Activated CD4-positive, alpha-beta T cell treated with anti-CD3 and anti-CD28 coated beads, Interleukin-2, amount 50 U/mL, for 4 hours (primary cell): Measurements from ENCODE around the gene C1R.

ENCODE experiments used
- DNase-seq, 2 experiments: peaks; one replicate each; pipeline ENCODE4 v3.0.0-alpha.2; 2020

Gene C1R

DNA sequence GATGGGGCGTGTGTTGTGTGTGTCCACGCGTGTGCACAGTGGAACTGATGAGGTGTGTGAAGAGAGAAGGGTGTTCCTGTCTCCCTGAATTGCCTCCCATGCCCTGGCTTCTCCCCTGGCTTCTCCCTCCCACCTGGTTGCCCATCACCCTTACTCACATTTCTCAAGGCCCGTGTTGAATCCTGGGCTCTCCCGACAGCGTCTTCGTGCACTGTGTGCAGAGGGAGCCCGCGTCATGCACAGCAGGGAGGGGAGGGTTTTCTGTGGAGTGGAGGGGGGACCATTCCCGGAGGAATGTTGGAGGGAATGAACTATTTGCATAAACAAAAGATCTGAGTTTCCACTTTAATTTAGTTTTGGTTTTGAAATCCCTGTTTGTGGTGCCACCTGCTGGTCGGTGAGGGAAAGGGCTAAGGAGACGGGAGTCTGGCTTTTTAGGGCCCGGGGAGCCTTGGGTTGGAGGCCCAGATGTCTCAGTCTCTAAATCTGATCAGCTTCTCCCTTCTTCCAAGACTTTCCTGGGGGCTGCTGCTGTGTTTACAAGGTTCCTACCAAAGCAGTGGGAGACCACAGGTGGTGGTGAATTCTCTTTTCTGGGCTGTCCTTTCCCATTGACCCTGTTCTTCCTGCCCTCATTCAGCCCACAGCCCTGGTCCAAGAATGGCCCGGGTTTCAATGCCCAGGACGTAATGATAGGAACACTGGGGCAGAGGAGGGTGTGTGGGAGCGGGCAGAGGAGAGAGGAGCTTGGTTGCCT lies at the start of gene C1R:
C1R (minus strand) TSS at position 217 of the 757 bp plus-strand sequence; CDS start at position 160, 57 bp downstream.
- DNase-seq: peak; percentile 66 to 72

DNA sequence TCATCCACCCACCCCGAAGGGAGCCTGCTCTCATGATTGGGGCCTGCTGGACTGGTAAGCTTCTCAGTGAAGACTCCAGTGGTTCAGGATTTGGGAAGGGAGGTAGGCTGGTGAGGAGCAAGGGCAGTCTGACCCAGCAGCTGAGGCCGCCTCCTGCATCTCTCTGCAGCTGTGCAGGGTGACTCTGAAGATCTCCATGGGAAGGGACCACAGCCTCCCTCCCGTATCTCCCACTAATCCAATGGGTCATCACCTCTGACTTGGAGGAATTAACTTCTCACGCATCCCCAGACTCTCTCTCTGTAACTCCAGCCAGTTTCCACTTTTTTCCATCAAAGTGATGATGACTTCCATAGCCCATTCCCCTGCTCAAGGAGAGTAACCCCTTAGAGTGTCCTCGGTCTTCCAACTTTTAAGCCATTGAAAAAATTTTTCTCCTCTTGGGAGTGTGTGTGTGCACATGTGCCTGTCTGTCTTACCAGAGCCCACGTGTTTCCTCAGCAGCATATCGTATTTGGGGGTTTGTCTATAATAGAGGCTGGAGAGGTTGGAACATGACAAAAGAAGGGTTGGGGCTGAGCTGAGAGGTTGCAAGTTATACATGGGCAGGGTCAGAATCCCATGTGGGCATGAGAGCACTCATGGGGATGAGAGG lies 49.2 kb upstream of the C1R start:
- no peak for DNase-seq

DNA sequence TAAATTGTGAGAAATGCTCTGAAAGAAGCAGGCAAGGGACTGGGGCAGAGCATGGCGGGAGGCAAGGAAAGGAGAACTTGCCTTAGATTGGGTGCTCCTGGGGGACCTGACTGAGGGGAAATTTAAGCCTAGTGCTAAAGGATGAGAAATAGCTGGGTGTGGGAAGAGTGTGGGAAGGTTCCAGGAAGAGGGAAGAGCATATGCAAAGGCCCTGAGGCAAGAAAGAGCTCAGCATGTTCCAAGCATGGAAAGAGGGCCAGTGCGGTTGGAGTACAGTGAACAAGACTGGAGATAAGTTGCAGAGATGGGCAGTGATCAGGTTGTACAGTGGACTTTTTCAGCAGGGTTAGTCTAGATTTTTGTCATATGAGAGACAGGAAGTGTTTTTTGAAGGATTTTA lies 47.0 kb upstream of the C1R start:
- no peak for DNase-seq

DNA sequence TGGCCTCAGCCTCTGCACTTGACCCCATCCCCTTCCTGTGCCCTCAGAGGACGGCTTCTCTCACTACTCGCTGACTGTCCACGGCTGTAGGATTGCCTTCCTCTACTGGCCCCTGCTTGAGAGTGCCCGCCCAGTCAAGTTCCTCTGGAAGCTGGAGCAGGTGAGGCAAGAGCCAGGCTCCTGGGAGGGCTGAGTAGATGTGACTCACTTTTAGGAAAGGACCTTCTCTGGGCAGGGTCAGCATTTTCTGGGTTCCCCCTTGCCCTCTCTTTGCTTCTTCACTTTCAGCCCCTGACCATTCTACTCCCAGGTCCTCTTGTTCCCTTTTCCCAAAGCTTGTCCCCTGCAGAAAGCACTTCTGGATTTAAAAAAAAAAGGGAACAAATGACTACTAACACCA lies 45.7 kb upstream of the C1R start:
- DNase-seq: no peak

DNA sequence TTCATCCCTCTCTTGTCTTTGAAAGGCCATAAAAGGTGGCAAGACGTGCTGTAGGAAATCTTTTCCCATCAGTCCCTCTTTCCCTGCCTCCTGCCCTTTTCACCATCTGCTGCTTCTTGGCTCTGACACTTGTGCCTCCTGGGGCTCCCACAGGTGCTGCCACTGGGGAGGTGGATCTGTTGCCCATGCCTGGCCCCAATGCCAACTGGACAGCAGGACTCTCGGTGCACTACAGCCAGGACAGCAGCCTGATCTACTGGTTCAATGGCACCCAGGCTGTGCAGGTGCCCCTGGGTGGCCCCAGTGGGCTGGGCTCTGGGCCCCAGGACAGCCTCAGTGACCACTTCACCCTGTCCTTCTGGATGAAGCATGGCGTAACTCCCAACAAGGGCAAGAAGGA lies 44.4 kb upstream of the C1R start:
- no peak for DNase-seq

DNA sequence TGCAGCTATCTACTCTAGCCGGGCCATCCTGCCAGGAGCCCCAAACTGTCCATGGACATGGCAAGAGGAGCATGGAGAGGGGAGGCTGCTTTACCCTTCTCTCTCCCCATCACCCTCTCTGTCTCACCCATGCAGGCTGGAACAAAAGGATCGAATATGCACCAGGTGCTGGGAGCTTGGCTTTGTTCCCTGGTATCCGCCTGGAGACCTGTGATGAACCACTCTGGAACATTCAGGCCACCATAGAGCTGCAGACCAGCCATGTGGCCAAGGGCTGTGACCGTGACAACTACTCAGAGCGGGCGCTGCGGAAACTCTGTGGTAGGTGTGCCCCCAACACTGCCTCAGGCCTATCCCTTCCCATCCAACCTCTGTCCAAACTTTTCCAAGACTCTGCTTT lies 43.8 kb upstream of the C1R start:
- no peak for DNase-seq

DNA sequence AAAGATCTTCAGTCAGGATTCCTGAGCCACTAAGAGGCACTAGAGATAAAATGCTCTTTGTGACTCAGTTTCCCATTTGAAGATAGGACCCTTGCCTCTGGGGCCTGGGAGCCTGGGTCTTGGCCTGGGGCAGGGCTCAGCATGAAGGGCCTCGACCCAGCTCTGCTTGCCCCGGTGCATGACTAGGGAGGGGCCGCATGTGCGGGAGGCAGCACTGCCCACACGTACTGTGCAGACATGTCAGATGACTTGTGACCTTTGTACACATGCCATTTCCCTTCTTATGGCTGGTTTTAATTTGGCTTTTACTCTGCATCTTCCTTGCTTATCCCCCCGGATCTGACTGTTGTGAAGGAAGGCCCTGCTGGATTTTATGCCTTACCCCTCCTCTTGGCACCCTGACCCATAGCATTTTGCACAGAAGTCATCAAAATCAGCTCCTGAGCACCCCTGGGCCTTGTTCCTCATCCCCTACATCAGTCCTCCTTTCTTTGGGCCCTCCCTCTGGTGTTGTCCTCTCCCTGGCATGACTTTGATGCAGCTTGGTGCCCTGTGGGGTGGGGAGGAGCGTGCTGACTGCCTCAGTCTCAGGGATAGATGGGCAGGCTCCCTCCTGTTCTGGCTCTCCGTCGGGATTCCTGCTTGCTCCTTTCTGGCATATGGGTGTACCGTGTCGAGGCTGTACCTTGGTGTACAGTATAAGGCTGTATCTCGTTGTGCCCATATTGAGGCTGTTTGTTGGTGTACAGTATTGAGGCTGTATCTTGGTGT lies 42.3 kb upstream of the C1R start:
- no peak for DNase-seq

DNA sequence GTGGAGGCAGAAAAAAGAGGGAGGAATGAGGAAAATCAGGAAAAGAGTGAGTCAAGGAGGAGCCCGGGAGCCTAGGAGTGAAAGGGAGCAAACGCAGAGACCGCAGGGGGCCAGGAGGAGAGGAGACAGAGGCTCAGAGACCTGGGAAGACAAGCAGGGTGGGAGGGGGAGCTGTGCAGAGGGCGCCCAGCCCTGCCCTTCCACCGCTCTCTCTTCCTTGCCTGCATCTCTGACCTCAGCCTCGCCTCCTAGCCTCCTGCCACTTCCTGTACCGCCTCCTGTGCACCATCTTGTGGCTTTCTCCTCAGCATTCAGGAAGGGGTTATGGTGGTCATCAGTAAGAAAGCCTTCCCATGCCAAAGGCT lies 39.2 kb upstream of the C1R start:
- DNase-seq: no peak

DNA sequence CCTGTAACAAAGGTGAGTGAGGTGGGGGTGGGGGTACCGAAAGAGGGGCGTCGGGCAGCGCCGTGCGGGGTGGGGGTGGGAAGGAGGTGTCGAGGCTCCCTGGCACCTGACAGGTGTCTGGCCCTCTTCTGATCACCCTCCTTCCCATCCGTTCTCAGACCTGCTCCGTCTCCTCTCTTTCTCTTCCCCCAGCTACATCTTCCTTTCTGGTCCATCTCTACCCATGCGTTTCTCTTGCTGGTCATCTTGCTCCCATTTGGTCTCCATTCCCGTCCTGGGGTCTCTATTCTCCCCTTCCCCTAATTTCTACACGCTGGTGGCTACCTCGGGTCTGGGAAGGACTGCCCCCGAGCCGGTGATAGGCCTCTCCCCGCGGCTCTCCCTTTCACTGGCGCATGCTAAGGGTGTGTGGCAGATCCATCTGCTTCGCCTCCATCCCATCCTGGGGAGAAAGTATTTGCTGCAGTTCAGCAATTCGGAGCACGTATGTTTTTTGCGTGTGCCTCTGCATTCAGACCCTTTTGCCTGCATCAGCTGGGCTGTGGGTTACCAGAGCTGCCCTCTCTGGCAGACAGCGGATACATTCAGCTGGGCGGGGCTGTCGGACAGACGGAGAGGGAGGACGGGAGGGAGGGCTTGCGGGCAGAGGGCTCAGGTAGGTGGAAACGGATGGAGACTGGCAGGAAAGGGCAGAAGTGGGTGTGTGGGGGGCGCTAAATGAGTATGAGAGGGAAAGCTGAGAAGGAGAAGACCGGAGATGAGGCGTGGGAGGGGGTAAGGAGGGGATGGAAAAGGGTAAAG lies 38.7 kb upstream of the C1R start:
- peak in 1 of 2 experiments; percentile 23 for DNase-seq

DNA sequence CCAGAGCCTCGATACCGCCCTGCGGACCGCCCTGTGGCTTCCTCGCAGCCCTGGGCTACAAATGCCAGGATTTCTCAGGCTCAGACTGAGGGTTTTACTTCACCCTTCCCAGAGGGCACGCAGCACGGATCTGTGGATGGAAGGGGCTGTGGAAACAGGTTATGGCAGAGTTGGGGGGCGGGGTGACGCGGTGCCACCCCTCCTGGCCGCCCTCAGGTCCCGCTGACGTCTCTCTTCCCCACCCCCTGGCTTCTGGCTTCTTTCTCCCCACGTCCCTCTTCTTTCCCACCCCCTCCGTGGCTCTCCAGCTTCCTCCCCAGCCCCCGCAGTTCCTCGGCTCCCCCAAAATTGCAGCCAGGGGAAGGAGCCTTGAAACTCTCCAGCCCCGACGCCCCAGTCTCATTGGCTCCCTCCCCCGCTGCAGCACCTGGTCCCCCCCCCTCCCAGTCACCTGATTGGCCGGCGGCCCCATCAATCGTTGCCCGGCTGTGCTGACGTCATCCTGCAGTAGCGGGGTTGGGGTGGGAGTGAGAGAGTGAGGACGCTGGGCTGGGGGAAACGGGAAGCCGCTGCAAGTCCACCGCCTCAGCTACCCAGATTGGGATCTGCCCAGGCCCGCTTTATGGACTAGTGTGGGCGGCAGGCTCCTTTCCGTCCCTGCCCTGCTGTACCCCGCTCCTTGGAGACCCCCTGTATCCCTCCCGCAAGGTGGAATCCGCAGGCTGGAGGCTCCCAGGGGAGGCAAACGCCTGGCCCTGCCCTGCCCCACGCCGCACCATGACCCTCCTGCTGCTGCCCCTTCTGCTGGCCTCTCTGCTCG lies 37.8 kb upstream of the C1R start, which contains the start of gene CLSTN3:
CLSTN3 (plus strand) TSS at position 500 of the 820 bp plus-strand sequence; CDS start at position 778, 278 bp downstream.
- DNase-seq: peak; percentile 77 to 82

DNA sequence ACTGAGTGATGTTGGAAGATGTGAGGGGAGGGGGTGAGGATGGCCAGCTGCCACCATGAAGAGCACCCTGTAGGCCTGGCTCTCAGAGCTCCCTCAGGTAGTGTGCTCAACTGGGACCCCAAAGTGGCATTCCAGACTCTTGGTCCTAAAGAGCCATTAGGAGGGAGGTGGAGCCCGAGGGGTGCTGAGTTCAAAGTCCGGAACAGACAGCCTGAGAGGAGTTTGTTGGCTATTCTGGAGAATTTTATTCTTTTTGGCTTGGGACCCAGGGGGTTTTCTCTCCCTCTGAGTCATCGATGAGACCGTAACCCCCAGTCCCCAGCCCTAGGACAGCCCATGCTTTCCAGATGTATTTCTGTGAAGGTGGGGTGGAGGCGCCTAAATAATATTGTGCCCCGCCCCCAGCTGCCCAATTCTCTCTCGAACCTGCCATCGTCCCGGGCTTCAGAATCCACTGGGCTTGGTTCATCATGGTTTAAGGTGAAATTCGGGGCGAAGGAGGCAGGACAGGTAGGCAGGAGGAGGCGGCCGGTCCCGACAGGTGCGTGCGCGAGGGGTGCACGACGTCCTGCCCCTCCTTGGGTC lies 37.1 kb upstream of the C1R start:
- DNase-seq: no peak

DNA sequence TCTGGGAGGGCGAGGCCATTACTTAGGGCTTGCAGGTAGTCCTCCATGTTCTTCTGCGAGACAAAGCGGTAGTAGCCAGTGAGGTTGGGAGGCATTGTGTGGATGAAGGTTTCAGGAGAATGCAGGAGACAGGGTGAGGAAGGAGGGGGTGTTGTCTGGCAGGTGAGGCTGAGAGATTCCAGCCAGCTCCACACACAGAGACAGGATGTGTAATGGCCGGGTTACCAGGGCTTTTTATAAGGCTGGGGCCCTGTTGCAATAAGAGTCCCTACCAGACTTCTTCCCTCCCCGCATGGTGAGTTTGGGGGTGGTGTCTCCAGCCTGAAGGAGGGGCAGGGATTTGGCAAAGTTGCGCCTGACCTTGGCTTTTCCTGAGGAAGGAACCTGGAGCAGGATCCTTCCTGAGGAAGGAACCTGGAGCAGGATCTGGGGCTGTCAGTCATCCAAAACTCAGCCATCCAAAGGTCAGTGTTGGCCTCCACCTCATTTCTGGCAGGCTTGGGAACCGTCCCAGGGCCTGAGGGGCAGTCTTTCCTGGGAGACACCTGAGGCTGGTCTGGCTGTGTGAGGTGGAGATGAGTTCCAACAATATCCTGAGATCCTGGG lies 36.5 kb upstream of the C1R start, which contains the start of gene RBP5:
RBP5 (minus strand) TSS at position 209 of the 606 bp plus-strand sequence; CDS start at position 95, 114 bp downstream.
- no peak for DNase-seq

DNA sequence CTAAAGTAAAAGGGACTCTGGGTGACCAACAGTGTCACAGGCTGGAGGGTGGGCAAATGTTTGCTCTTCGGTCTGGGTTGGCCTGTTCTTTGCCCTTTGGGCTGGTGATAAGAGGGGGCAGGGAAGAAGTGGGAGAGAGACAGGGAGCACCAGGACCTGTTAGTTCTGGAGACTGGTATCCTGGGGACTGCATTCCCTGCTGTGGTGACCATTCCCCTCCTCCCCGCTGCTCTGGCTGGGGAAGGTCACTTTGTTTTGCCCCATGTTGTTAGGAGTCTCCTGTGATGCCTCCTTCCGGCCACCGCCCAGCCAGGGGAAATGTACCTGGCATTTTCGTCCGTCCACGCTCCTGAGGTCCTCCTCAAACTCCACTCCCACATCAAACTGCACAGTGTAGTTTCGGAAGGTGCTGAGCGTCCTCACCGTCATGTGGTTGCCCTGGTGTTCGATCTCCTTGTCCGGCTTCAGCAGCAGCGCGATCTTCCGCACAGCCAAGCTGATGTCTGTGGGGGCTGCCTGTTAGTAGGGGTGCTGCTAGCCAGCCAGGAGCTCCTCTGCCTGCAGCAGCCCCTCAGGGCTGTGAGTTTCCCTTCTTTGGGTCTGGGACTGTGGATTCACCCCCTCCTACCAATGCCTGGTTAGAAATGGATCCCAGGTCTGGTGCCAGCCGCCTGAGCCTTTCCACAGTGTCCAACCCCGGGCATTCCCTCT lies 35.8 kb upstream of the C1R start:
- no peak for DNase-seq

DNA sequence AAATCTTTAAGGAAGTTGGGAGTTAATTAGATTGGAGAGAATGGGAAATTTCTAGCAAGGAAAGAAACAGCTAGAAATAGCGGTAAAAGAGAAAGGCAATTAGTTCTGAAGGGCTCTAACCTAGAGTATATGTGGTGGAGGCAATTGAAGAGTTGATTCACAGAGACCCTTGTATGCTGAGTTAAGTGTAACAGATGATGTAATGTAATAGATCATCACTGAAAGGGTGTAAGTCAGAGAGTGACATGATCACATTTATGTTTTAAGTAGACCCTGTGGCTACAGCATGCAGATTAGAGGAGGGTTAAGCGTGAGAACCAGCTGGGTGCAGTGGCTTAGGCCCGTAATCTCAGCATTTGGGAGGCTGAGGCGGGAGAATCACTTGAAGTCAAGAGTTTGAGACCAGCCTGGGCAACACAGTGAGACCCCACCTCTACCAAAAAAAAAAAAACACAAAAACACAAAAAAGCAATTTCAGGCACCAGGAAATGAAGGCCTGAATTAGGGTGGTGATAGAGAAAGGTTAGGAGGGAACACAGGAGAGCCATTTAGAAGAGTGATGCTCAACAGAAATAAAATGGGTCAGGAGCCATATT lies 33.5 kb upstream of the C1R start:
- no peak for DNase-seq

DNA sequence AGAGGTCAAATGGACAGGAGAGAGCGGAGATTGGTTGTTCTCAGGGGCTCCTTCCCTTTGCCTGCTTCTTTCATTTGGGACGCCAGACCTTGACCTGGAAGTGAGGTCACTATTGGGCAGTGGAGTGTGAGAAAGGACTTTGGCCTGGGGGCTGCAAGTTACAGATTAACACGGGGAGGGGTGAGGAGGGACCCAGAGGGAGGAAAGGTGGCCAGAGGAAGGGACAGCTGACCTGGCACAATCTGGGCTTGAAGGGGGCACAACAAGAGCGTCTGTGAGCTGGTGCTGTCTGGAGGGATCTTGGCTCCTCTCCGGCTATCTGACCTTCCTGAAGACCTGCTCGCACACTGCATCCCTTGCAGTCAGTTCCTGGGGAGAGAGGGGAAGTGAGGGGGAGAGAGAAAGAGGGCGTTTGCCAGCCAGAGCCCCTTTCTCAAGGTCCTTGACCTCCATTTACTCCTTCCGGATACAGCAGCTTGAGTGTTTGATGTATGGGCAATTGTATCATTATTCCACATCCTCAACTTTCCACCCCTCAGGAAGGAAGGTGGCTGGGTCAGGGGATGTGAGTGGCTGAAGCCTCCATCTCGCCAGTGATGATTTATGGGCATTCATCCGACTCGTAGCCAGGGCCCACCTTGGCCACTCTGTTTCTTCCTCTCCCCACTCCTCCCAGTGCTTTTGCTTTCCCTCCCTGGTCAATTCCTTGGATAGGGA lies 31.7 kb upstream of the C1R start:
- no peak for DNase-seq

DNA sequence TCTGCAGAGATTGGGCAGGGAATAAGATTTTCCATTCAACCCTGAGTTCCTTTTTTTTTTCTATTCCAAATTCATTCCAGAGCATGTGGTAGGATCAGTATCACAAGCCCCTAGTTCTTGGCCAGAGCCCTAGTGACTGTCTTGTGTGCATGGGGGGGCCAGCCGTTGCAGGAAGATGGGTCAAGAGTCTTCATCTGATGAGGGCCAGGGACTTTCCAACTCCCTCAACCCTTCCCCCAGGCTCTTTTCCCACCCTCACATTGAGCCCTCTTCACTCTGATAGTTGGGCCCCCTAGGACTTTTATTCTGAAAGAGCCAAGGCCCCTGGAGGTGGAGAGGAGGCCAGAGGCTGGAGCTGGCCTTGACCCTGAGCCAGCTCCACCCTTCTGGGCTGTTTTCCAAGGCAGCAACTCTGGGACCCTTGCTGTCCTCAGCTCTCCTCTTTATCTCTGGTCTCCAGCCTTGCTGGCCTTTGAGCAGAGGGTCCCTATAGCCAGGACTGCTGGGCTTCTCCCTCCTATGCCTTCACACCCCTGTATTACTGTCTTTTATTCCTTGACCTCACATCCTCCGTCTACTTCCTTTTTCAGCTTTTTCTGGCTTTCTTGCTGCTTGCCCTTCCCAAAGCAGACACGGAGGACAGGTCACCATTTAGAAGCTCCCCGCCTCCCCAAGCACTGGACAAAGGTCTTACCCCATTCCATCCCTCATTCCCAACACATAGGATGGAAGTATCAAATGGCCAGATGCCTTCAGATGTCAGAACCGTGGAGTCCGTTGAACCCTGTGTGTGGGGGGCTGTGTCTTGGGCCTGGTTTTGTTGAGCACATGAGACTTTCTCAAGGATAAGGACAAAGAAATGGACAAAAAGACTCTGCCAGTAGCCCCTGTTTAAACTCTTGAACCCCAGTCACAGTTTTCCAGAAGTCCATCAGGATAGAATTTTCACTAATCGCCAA lies 30.8 kb upstream of the C1R start:
- no peak for DNase-seq

DNA sequence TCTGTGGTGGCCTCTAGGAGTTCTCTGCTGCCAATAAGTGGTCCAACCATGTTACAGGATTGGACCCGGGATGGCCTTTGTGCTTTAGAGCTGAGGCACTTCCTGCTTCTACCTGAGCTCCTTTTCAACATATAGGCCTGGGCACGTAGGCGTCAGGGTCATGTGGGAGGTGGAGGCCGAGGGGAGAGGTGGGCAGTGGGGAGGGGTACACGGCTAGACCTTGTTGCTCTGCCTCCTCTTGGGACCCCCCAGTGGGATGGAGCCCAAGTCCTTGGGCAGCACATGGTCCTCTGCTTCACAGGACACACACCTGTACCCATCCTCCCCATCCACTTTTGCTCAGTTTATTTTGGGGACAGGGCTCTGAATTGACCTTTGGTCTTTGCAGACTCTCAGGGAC lies 29.1 kb upstream of the C1R start:
- DNase-seq: no peak

DNA sequence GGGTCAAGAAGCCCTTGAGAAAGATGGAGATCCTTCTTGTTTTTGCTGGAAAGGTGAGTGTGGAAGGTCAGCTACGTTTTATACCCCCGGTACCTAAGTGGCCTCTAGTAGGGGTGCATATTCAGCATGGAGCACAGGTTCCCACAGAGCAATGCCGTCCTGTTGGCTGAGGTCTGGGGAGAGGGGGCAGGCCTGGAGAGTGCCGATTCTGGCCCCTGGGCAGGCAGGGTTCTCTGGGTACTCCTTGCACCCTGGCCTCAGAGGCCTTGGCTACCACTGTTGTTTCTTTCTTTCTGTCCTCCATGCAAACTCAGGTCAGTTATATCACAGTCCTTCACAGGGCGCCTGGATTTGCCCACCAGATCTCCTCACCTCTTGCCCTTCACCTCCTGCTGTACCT lies 27.9 kb upstream of the C1R start:
- no peak for DNase-seq
